ENCODE measurements around the gene FLAD1. TPM values are rescaled to one million over a fixed set of nuclear protein-coding genes. Genes with fewer than 3 reads are reported as not detected.

FLAD1 gene
- polyA plus RNA-seq, 2 of the 4 experiments (the other 2 are of a cell fraction): 34.1 to 43.5 TPM

DNA sequence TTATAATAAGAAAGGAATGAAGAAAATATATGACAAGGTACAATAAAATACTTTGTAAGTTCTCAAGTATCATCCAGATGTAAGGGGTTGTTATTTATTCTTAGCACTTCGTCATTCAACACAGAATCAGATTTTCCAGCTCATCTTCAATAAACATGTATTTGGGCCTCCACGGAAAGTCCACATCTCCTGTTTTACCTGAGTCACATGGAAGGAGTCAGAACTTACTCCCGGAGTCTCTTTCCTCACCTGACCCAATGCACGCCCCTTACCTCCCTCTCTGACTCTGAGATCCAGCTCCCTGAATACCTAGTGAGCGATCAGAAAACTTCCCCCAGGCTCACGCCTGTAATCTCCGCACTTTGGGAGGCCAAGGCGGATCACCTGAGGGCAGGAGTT lies 45.2 kb upstream of the FLAD1 start:
- POLR2A ChIA-PET: no interaction called here
- no peak for FAIRE-seq
- CTCF ChIA-PET: interaction anchor here (1.0 to 4.3 kb wide), 9 partner anchors 8 to 457 kb away, joined by 3 to 20 read pairs (median 4); partner anchors contain the start of genes PBXIP1 and PYGO2

DNA sequence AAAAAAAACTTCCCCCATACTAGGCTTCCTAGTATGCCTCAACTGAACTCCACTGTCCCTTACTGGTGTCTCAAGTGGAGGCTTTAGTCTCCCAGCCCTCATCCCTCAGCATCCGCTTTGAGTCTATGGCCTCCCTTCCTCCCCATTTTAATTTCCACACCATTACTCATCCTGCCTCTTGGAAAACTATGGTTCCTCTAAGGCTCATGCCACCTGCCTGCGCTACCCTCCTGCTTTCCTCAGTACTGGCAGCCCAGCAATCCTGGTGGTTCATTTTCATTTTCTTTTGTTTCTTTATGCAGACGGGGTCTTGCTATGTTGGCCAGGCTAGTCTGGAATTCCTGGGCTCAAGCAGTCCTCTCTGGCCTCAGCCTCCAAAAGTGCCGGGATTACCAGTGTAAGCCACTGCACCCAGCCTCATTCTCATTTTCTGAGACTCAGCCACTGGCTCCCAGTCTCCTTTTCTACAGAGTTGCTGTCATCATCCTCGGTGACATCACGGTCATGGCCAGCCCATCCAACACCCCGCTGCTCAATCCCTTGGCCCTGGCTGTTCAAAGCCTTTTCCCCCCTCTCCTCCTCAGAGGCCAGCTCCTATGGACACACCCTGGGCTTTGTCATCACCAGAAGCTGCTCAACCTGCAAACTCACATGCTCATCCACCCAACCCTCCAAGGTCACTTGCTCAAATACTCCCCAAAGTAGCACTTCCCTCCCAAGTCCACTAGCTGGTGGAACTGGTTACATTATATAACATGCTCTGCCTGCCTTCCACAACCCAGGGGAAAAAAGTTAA lies 44.3 kb upstream of the FLAD1 start:
- WGBS (ENCODE audit: missing lambda C conversion rate): 93% methylated on average over 7 of the region's 7 CpGs
- FAIRE-seq (no peak), ATAC-seq (no peak), DNase-seq (ENCODE audit: low read depth in 1 of 2, low spot score in 1 of 2) (peak in 1 of 2 experiments; percentile 35)
- Histone ChIP-seq H3K4me2 (no peak overlapping the region), H3K4me3 (no peak overlapping the region), H3K9me3 (no peaks in the 10 kb centered on the region), H3K4me1 (peaks cover 13% of the 10 kb centered on the region; the same call in 2 of the 3 replicates), H3K27ac (no peak overlapping the region)
- POLR2A ChIA-PET: no interaction called here
- CTCF ChIA-PET: interaction anchor here (0.7 to 4.3 kb wide), 9 partner anchors 8 to 1262 kb away, joined by 3 to 20 read pairs (median 4); partner anchors contain the start of genes PBXIP1 and PYGO2
- no peak for TF ChIP-seq MYC (IDR thresholded peaks at IDR 0.05; ENCODE audit: borderline replicate concordance, low read length)

More for the DNA sequence above, 45.2 kb upstream of the FLAD1 start:
- no peaks in the 10 kb centered on the region for H3K9me3 ChIP-seq
- DNase-seq (ENCODE audit: low read depth in 1 of 2, low spot score in 1 of 2) (no peak), ATAC-seq (no peak)
- peak overlapping the region; percentile 61; the same call in 2 of the 3 replicates for H3K4me3 ChIP-seq
- peak overlapping the region; percentile 92 for H3K4me2 ChIP-seq
- 87% methylated on average over 8 of the region's 8 CpGs for WGBS (ENCODE audit: missing lambda C conversion rate)
- no peak for TF ChIP-seq JUN (IDR thresholded peaks at IDR 0.05)
- no peak for TF ChIP-seq ESRRA (IDR thresholded peaks at IDR 0.05; ENCODE audit: borderline replicate concordance, low read length)
- TF ChIP-seq HOXB13 (CRISPR knock-in tag; IDR thresholded peaks at IDR 0.05; ENCODE audit: low read depth): no peak
- H3K27ac ChIP-seq: peak overlapping the region; percentile 97 to 98; a peak in 5 of 6 replicates
- H3K4me1 ChIP-seq: peaks cover 13% of the 10 kb centered on the region; the same call in 2 of the 3 replicates

GRCh38 chr1:154940213-154940560 lies 43.0 kb upstream of the FLAD1 start:
- POLR2A ChIA-PET: no interaction called here
- 88% methylated on average over 1 of the region's 1 CpG for WGBS (ENCODE audit: missing lambda C conversion rate)
- no peak for ATAC-seq
- Histone ChIP-seq H3K27ac (no peak overlapping the region), H3K4me2 (no peak overlapping the region), H3K9me3 (no peaks in the 10 kb centered on the region), H3K4me1 (peaks cover 13% of the 10 kb centered on the region; the same call in 2 of the 3 replicates), H3K4me3 (no peak overlapping the region)
- no peak for DNase-seq (ENCODE audit: low read depth in 1 of 2, low spot score in 1 of 2)
- no peak for FAIRE-seq
- CTCF ChIA-PET: interaction anchor here (0.7 to 1.4 kb wide), 7 partner anchors 8 to 682 kb away, joined by 3 to 4 read pairs (median 3); no protein-coding TSS in a partner anchor
- TF ChIP-seq ELK1 (IDR thresholded peaks at IDR 0.05; ENCODE audit: low read depth, low read length) (no peak), HOXB13 (CRISPR knock-in tag; IDR thresholded peaks at IDR 0.05; ENCODE audit: low read depth) (no peak), EHMT2 (IDR thresholded peaks at IDR 0.05; ENCODE audit: low read depth) (no peak), KDM5A (IDR thresholded peaks at IDR 0.05) (no peak), ZFP36 (IDR thresholded peaks at IDR 0.05; ENCODE audit: borderline replicate concordance, partially characterized antibody) (no peak)
- TF ChIP-seq, protein P1, sequence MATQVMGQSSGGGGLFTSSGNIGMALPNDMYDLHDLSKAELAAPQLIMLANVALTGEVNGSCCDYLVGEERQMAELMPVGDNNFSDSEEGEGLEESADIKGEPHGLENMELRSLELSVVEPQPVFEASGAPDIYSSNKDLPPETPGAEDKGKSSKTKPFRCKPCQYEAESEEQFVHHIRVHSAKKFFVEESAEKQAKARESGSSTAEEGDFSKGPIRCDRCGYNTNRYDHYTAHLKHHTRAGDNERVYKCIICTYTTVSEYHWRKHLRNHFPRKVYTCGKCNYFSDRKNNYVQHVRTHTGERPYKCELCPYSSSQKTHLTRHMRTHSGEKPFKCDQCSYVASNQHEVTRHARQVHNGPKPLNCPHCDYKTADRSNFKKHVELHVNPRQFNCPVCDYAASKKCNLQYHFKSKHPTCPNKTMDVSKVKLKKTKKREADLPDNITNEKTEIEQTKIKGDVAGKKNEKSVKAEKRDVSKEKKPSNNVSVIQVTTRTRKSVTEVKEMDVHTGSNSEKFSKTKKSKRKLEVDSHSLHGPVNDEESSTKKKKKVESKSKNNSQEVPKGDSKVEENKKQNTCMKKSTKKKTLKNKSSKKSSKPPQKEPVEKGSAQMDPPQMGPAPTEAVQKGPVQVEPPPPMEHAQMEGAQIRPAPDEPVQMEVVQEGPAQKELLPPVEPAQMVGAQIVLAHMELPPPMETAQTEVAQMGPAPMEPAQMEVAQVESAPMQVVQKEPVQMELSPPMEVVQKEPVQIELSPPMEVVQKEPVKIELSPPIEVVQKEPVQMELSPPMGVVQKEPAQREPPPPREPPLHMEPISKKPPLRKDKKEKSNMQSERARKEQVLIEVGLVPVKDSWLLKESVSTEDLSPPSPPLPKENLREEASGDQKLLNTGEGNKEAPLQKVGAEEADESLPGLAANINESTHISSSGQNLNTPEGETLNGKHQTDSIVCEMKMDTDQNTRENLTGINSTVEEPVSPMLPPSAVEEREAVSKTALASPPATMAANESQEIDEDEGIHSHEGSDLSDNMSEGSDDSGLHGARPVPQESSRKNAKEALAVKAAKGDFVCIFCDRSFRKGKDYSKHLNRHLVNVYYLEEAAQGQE (IDR thresholded peaks at IDR 0.05): no peak
- TF ChIP-seq, protein P2, sequence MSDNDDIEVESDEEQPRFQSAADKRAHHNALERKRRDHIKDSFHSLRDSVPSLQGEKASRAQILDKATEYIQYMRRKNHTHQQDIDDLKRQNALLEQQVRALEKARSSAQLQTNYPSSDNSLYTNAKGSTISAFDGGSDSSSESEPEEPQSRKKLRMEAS (IDR thresholded peaks at IDR 0.05): no peak
- TF ChIP-seq, protein P3, sequence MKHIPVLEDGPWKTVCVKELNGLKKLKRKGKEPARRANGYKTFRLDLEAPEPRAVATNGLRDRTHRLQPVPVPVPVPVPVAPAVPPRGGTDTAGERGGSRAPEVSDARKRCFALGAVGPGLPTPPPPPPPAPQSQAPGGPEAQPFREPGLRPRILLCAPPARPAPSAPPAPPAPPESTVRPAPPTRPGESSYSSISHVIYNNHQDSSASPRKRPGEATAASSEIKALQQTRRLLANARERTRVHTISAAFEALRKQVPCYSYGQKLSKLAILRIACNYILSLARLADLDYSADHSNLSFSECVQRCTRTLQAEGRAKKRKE (CRISPR knock-in tag; IDR thresholded peaks at IDR 0.05; ENCODE audit: low read depth): no peak
